IMR-90 (cell line): Measurements from ENCODE around the gene METTL2A. TPM values are rescaled to one million over a fixed set of nuclear protein-coding genes. Genes with fewer than 3 reads are reported as not detected.

Experiments
- ATAC-seq: fragments of 200-7000 bp; cut with Tn5 transposase; 2 replicates; pipeline ENCODE4 v1.9.1; 2020; ENCODE audit warnings: low read depth, mild to moderate bottlenecking, moderate library complexity
- BruUV-seq: library from RNA; stranded (reverse); fragments of 400-500 nt; replicated peaks from 2 replicates; lab custom pipeline; 2021; lab: Mats Ljungman, UMichigan
- CTCF ChIA-PET: fragments of 300-600 bp; formaldehyde crosslinking; extraction: SDS; loops from one replicate; lab custom pipeline; 2021; ENCODE audit warnings: antibody characterized with exemption; lab: Yijun Ruan, JAX
- POLR2A ChIA-PET: fragments of 300-600 bp; sonication (Branson Sonifier 250); formaldehyde crosslinking; loops from one replicate; lab custom pipeline; 2022; ENCODE audit warnings: antibody characterized with exemption; ENCODE audit not compliant: unreplicated experiment; lab: Charles Lee
- DNase-seq: peaks from one replicate; pipeline ENCODE4 v3.0.0; 2013
- H2AFZ ChIP-seq: replicated peaks from 2 replicates; pipeline ENCODE3; 2013; ENCODE audit warnings: low read length, mild to moderate bottlenecking; ENCODE audit not compliant: poor library complexity
- H2AK5ac ChIP-seq: 2 replicates; pipeline ENCODE4 v1.6.1; 2013; ENCODE audit warnings: low read depth, low read length, inconsistent platforms
- H2AK9ac ChIP-seq: replicated peaks from 2 replicates; pipeline ENCODE3; 2013; ENCODE audit warnings: mild to moderate bottlenecking, low read depth, low read length, moderate library complexity; ENCODE audit not compliant: poor library complexity
- H2BK120ac ChIP-seq: 2 replicates; pipeline ENCODE4 v1.6.1; 2013; ENCODE audit warnings: low read depth, low read length, inconsistent platforms
- H2BK15ac ChIP-seq: 3 replicates; pipeline ENCODE4 v1.6.1; 2013; ENCODE audit warnings: low read depth, low read length, inconsistent platforms
- H2BK20ac ChIP-seq: 2 replicates; pipeline ENCODE4 v1.6.1; 2013; ENCODE audit warnings: low read depth, mild to moderate bottlenecking, inconsistent platforms, low read length, moderate library complexity
- H2BK5ac ChIP-seq: 2 replicates; pipeline ENCODE4 v1.6.1; 2013; ENCODE audit warnings: mild to moderate bottlenecking, low read depth, low read length, inconsistent platforms; ENCODE audit not compliant: poor library complexity, severe bottlenecking
- H3K14ac ChIP-seq: replicated peaks from 2 replicates; pipeline ENCODE4 v1.6.1; 2013; ENCODE audit warnings: low read depth, low read length, inconsistent platforms
- H3K18ac ChIP-seq: 2 replicates; pipeline ENCODE4 v1.6.1; 2013; ENCODE audit warnings: low read depth, low read length, control low read depth
- H3K23ac ChIP-seq: 2 replicates; pipeline ENCODE4 v1.6.1; 2013; ENCODE audit warnings: low read depth, low read length, inconsistent platforms
- H3K27ac ChIP-seq: 2 replicates; pipeline ENCODE4 v1.5.1; 2013; ENCODE audit warnings: mild to moderate bottlenecking, control low read depth, low read length; ENCODE audit not compliant: insufficient read depth
- H3K27me3 ChIP-seq: 2 replicates; pipeline ENCODE4 v1.6.1; 2013; ENCODE audit warnings: low read length; ENCODE audit not compliant: control insufficient read depth, insufficient read depth
- H3K36me3 ChIP-seq: 2 replicates; pipeline ENCODE4 v1.6.1; 2013; ENCODE audit warnings: low read length, mixed read lengths; ENCODE audit not compliant: control insufficient read depth, insufficient read depth
- H3K4ac ChIP-seq: 2 replicates; pipeline ENCODE4 v1.6.1; 2013; ENCODE audit warnings: low read depth, low read length, inconsistent platforms
- H3K4me1 ChIP-seq: 2 replicates; pipeline ENCODE4 v1.6.1; 2013; ENCODE audit warnings: low read length, mixed read lengths; ENCODE audit not compliant: control insufficient read depth, insufficient read depth
- H3K4me2 ChIP-seq: 2 replicates; pipeline ENCODE4 v1.6.1; 2013; ENCODE audit warnings: low read depth, mild to moderate bottlenecking, control low read depth, low read length, moderate library complexity
- H3K4me3 ChIP-seq: 2 replicates; pipeline ENCODE4 v1.5.1; 2013; ENCODE audit warnings: low read depth, mild to moderate bottlenecking, control low read depth, low read length, moderate library complexity; ENCODE audit not compliant: insufficient read depth
- H3K56ac ChIP-seq: 2 replicates; pipeline ENCODE4 v1.6.1; 2013; ENCODE audit warnings: low read length, inconsistent platforms; ENCODE audit not compliant: insufficient read depth; ENCODE audit errors: extremely low read depth
- H3K79me1 ChIP-seq, 2 experiments: 2 replicates each; pipeline ENCODE4 v1.6.1; 2013; ENCODE audit warnings: low read length in 2 of 2, inconsistent platforms in 1 of 2, low read depth in 1 of 2
- H3K9ac ChIP-seq: 2 replicates; pipeline ENCODE4 v1.6.1; 2013; ENCODE audit warnings: low read depth, low read length, control low read depth
- H3K9me1 ChIP-seq: 2 replicates; pipeline ENCODE4 v1.6.1; 2013; ENCODE audit warnings: low read length, inconsistent platforms; ENCODE audit not compliant: insufficient read depth
- H3K9me3 ChIP-seq: 2 replicates; pipeline ENCODE4 v1.6.1; 2013; ENCODE audit warnings: low read length; ENCODE audit not compliant: control insufficient read depth, insufficient read depth
- H4K20me1 ChIP-seq: 2 replicates; pipeline ENCODE4 v1.6.1; 2013; ENCODE audit warnings: low read length, inconsistent platforms; ENCODE audit not compliant: insufficient read depth
- H4K5ac ChIP-seq: 2 replicates; pipeline ENCODE4 v1.6.1; 2013; ENCODE audit warnings: mild to moderate bottlenecking, low read depth, low read length, control low read depth
- H4K8ac ChIP-seq, 2 experiments: 2 replicates each; pipeline ENCODE4 v1.6.1; 2013; ENCODE audit warnings: low read depth in 2 of 2, low read length in 2 of 2, control low read depth in 1 of 2, inconsistent platforms in 1 of 2
- H4K91ac ChIP-seq: 2 replicates; pipeline ENCODE4 v1.6.1; 2013; ENCODE audit warnings: low read depth, low read length, inconsistent platforms; ENCODE audit not compliant: insufficient read depth
- BHLHE40 ChIP-seq: fragments of 150-350 bp; IDR thresholded peaks from 2 replicates; pipeline ENCODE4 v1.6.1; 2016; ENCODE audit warnings: mild to moderate bottlenecking, low read depth, low read length
- CEBPB ChIP-seq: IDR thresholded peaks from 2 replicates; pipeline ENCODE4 v1.6.1; 2012; ENCODE audit warnings: low read depth, low read length, improper control_type of control experiment
- CHD1 ChIP-seq: IDR thresholded peaks from 2 replicates; pipeline ENCODE4 v1.6.1; 2012; ENCODE audit warnings: low read depth, low read length, improper control_type of control experiment
- CTCF ChIP-seq: conservative IDR thresholded peaks from 2 replicates; pipeline ENCODE4 v1.5.1; 2012; ENCODE audit warnings: mild to moderate bottlenecking, low read depth, low read length, improper control_type of control experiment
- FOS ChIP-seq: fragments of 150-350 bp; IDR thresholded peaks from 2 replicates; pipeline ENCODE4 v1.6.1; 2016; ENCODE audit warnings: low read depth, low read length
- MAFK ChIP-seq: IDR thresholded peaks from 2 replicates; pipeline ENCODE4 v1.6.1; 2012; ENCODE audit warnings: low read depth, low read length, improper control_type of control experiment
- MAZ ChIP-seq: IDR thresholded peaks from 2 replicates; pipeline ENCODE4 v1.6.1; 2012; ENCODE audit warnings: low read depth, mild to moderate bottlenecking, low read length, improper control_type of control experiment, moderate library complexity, borderline replicate concordance
- POLR2A ChIP-seq: IDR thresholded peaks from 2 replicates; pipeline ENCODE4 v1.6.1; 2012; ENCODE audit warnings: mild to moderate bottlenecking, low read depth, low read length
- RAD21 ChIP-seq: IDR thresholded peaks from 2 replicates; pipeline ENCODE4 v1.6.1; 2012; ENCODE audit warnings: low read length, improper control_type of control experiment
- RCOR1 ChIP-seq: IDR thresholded peaks from 2 replicates; pipeline ENCODE4 v1.6.1; 2012; ENCODE audit warnings: mild to moderate bottlenecking, low read length, improper control_type of control experiment; ENCODE audit not compliant: insufficient replicate concordance
- RFX5 ChIP-seq: IDR thresholded peaks from 2 replicates; pipeline ENCODE4 v1.8.0; 2012; ENCODE audit warnings: low read depth, mild to moderate bottlenecking, low read length, moderate library complexity
- SMC3 ChIP-seq: fragments of 150-350 bp; IDR thresholded peaks from 2 replicates; pipeline ENCODE4 v1.6.1; 2016; ENCODE audit warnings: low read depth, mild to moderate bottlenecking, antibody characterized with exemption, low read length, moderate library complexity
- USF2 ChIP-seq: fragments of 150-350 bp; IDR thresholded peaks from 2 replicates; pipeline ENCODE4 v1.6.1; 2017; ENCODE audit warnings: mild to moderate bottlenecking, antibody characterized with exemption, low read length, low read depth
- WGBS, 2 experiments: methylation state at CpG; one replicate each; pipeline versions ENCODE4 v1.1.5 to v1.1.7; 2013; ENCODE audit warnings: missing lambda C conversion rate in 2 of 2; ENCODE audit not compliant: insufficient read length in 1 of 2; ENCODE audit errors: extremely low coverage in 2 of 2; 5-methylcytosine and 5-hydroxymethylcytosine counted together
- dilution Hi-C: fragments of 300-500 bp; cut with HindIII; formaldehyde crosslinking; loops from one replicate; pipeline ENCODE4 v1.14.3; 2018; ENCODE audit warnings: low sequenced_read_pairs; ENCODE audit not compliant: unreplicated experiment
- in situ Hi-C: fragments of 300-500 bp; cut with MboI; formaldehyde crosslinking; loops from 3 replicates; pipeline ENCODE4 v1.14.3; 2019; ENCODE audit warnings: low sequenced_read_pairs, inconsistent platforms, mixed read lengths
- intact Hi-C: fragments of 100-400 bp; cut with micrococcal nuclease; formaldehyde crosslinking; loops from 2 replicates; pipeline ENCODE4 v1.10.0; 2022
- polyA plus RNA-seq, 3 experiments: library from polyadenylated mRNA; depleted of rRNA; stranded (reverse); fragments of >200 nt; gene quantifications; 2 replicates each; pipeline ENCODE4 v1.2.3, GENCODE V29; 2012; ENCODE audit warnings: low replicate concordance in 1 of 3
- total RNA-seq: library from RNA; depleted of rRNA; stranded (reverse); fragments of >200 nt; gene quantifications from 2 replicates; pipeline ENCODE4 v1.2.3, GENCODE V29; 2012

METTL2A gene
- total and polyA plus RNA-seq, 2 of the 4 experiments (the other 2 are of a cell fraction) = 12.0 to 24.6 TPM

GRCh38 chr17:62398891-62399290 lies 24.8 kb upstream of the METTL2A start:
- ChIA-PET CTCF (no interaction called here), POLR2A (no interaction called here)
- no peak overlapping the region for H2BK5ac ChIP-seq
- peaks cover 8% of the 10 kb centered on the region for H3K27me3 ChIP-seq
- H3K79me1 ChIP-seq = no peaks in the 10 kb centered on the region
- no peak overlapping the region for H2AFZ ChIP-seq
- H3K4me1 ChIP-seq = no peaks in the 10 kb centered on the region
- H3K4me3 ChIP-seq = no peak overlapping the region
- no peak overlapping the region for H2BK120ac ChIP-seq
- no peak overlapping the region for H3K9ac ChIP-seq
- no peaks in the 10 kb centered on the region for H3K9me1 ChIP-seq
- H2BK20ac ChIP-seq = no peak overlapping the region
- BruUV-seq = no TSS peak
- no peak overlapping the region for H2AK5ac ChIP-seq
- no peaks in the 10 kb centered on the region for H3K9me3 ChIP-seq
- no peak overlapping the region for H4K8ac ChIP-seq
- H3K56ac ChIP-seq = no peak overlapping the region
- TF ChIP-seq SMC3 (no peak), CHD1 (no peak), RAD21 (no peak), RCOR1 (no peak), FOS (no peak), MAZ (no peak), CEBPB (no peak), CTCF (no peak), USF2 (no peak), BHLHE40 (no peak), MAFK (no peak), RFX5 (no peak), POLR2A (no peak)
- H4K5ac ChIP-seq = no peak overlapping the region
- no peaks in the 10 kb centered on the region for H4K20me1 ChIP-seq
- H3K23ac ChIP-seq = no peak overlapping the region
- in situ Hi-C loops (no loop called here), dilution Hi-C loops (no loop called here), intact Hi-C loops (no loop called here)
- H3K36me3 ChIP-seq = no peaks in the 10 kb centered on the region
- H3K27ac ChIP-seq = no peak overlapping the region
- H2AK9ac ChIP-seq = no peak overlapping the region
- no peak overlapping the region for H3K18ac ChIP-seq
- H3K4me2 ChIP-seq = no peak overlapping the region
- no peak overlapping the region for H4K91ac ChIP-seq
- no peak for ATAC-seq
- no peak for DNase-seq
- no peak overlapping the region for H3K4ac ChIP-seq
- no peak overlapping the region for H2BK15ac ChIP-seq
- WGBS, 2 experiments = no CpG with 5 or more reads among the region's 1 CpG
- no peak overlapping the region for H3K14ac ChIP-seq
